Smooth muscle cell (in vitro differentiated cells): ENCODE measurements around the gene AMIGO3. TPM values are rescaled to one million over a fixed set of nuclear protein-coding genes. Genes with fewer than 3 reads are reported as not detected.

Source experiments
- DNase-seq: peaks from one replicate; lab custom pipeline; 2025; ENCODE audit not compliant: unreplicated experiment; lab: John Stamatoyannopoulos, UW
- H2AFZ ChIP-seq: fragments of 200-600 bp; sonication (generic); 2 replicates; pipeline ENCODE4 v1.6.0; 2016; ENCODE audit warnings: antibody characterized with exemption, low read depth, mild to moderate bottlenecking
- H3F3A ChIP-seq: fragments of 200-600 bp; sonication (generic); 2 replicates; pipeline ENCODE4 v1.6.0; 2017; ENCODE audit warnings: antibody characterized with exemption, low read depth
- H3K27ac ChIP-seq: fragments of 200-600 bp; sonication (generic); 2 replicates; pipeline ENCODE4 v1.5.1; 2016; ENCODE audit warnings: low read depth, mild to moderate bottlenecking
- H3K27me3 ChIP-seq: fragments of 200-600 bp; sonication (generic); 2 replicates; pipeline ENCODE4 v1.6.1; 2016; ENCODE audit warnings: low read depth, mild to moderate bottlenecking
- H3K36me3 ChIP-seq: fragments of 200-600 bp; sonication (generic); 2 replicates; pipeline ENCODE4 v1.5.1; 2016; ENCODE audit warnings: low read depth
- H3K4me1 ChIP-seq: fragments of 200-600 bp; sonication (generic); 2 replicates; pipeline ENCODE4 v1.5.1; 2016; ENCODE audit warnings: low read depth
- H3K4me2 ChIP-seq: fragments of 200-600 bp; sonication (generic); 2 replicates; pipeline ENCODE4 v1.6.0; 2016; ENCODE audit warnings: mild to moderate bottlenecking
- H3K4me3 ChIP-seq: fragments of 200-600 bp; sonication (generic); 2 replicates; pipeline ENCODE4 v1.5.1; 2016; ENCODE audit warnings: mild to moderate bottlenecking
- H3K79me2 ChIP-seq: fragments of 200-600 bp; sonication (generic); 2 replicates; pipeline ENCODE4 v1.6.0; 2016; ENCODE audit warnings: low read depth, mild to moderate bottlenecking
- H3K9ac ChIP-seq: fragments of 200-600 bp; sonication (generic); 2 replicates; pipeline ENCODE4 v1.6.0; 2016; ENCODE audit warnings: low read depth
- H3K9me3 ChIP-seq: fragments of 200-600 bp; sonication (generic); replicated peaks from 2 replicates; pipeline ENCODE4 v1.5.1; 2016; ENCODE audit warnings: low read depth
- H4K20me1 ChIP-seq: fragments of 200-600 bp; sonication (generic); 2 replicates; pipeline ENCODE4 v1.6.0; 2016; ENCODE audit warnings: low read depth
- CTCF ChIP-seq: fragments of 200-600 bp; sonication (generic); IDR thresholded peaks from 2 replicates; pipeline ENCODE4 v1.5.1; 2017; ENCODE audit warnings: borderline replicate concordance, mild to moderate bottlenecking, antibody characterized with exemption; ENCODE audit not compliant: insufficient read depth, poor library complexity, severe bottlenecking
- WGBS: methylation state at CpG from one replicate; pipeline ENCODE4 v1.1.7; 2016; ENCODE audit warnings: low lambda C conversion rate; 5-methylcytosine and 5-hydroxymethylcytosine counted together
- polyA plus RNA-seq: library from polyadenylated mRNA; unstranded; fragments of >200 nt; fragmentation: Nextera tagmentation; extraction: Ambion mirVana; gene quantifications from 2 replicates; pipeline ENCODE4 v1.2.1, GENCODE V29; 2016
- total RNA-seq: library from RNA; depleted of rRNA; stranded (reverse); fragments of >200 nt; gene quantifications from 2 replicates; pipeline ENCODE4 v1.2.3, GENCODE V29; 2014

AMIGO3 gene
- total and polyA plus RNA-seq, 2 experiments from 2014 or later = 2.4 to 2.9 TPM

GRCh38 chr3:49706456-49707112, 12.9 kb downstream of the AMIGO3 start:
- Histone ChIP-seq H4K20me1 (no peaks in the 10 kb centered on the region), H3K9ac (no peak overlapping the region), H2AFZ (no peak overlapping the region), H3K9me3 (no peaks in the 10 kb centered on the region), H3K27ac (no peak overlapping the region), H3K4me1 (no peaks in the 10 kb centered on the region), H3K4me2 (no peak overlapping the region), H3K4me3 (no peak overlapping the region), H3F3A (no peaks in the 10 kb centered on the region), H3K27me3 (no peaks in the 10 kb centered on the region), H3K79me2 (no peaks in the 10 kb centered on the region), H3K36me3 (no peaks in the 10 kb centered on the region)
- no peak for DNase-seq
- TF ChIP-seq CTCF = no peak
- WGBS = 94% methylated on average over 8 of the region's 9 CpGs

GRCh38 chr3:49705390-49705960, 14.0 kb downstream of the AMIGO3 start:
- TF ChIP-seq CTCF = no peak
- H3K27me3 ChIP-seq = no peaks in the 10 kb centered on the region
- no peak overlapping the region for H3K4me3 ChIP-seq
- no peak overlapping the region for H3K4me2 ChIP-seq
- no peaks in the 10 kb centered on the region for H4K20me1 ChIP-seq
- H2AFZ ChIP-seq = no peak overlapping the region
- H3F3A ChIP-seq = no peaks in the 10 kb centered on the region
- no peaks in the 10 kb centered on the region for H3K79me2 ChIP-seq
- WGBS = 97% methylated on average over 17 of the region's 17 CpGs
- DNase-seq = no peak
- H3K36me3 ChIP-seq = no peaks in the 10 kb centered on the region
- no peaks in the 10 kb centered on the region for H3K9me3 ChIP-seq
- no peak overlapping the region for H3K9ac ChIP-seq
- no peaks in the 10 kb centered on the region for H3K4me1 ChIP-seq
- H3K27ac ChIP-seq = no peak overlapping the region

GRCh38 chr3:49704629-49705028, 14.9 kb downstream of the AMIGO3 start:
- H3K36me3 ChIP-seq = no peaks in the 10 kb centered on the region
- no peaks in the 10 kb centered on the region for H3K79me2 ChIP-seq
- no peak overlapping the region for H2AFZ ChIP-seq
- no peak for TF ChIP-seq CTCF
- H3K9ac ChIP-seq = no peak overlapping the region
- no peak overlapping the region for H3K4me2 ChIP-seq
- 96% methylated on average over 8 of the region's 8 CpGs for WGBS
- H3K4me1 ChIP-seq = no peaks in the 10 kb centered on the region
- H4K20me1 ChIP-seq = no peaks in the 10 kb centered on the region
- no peaks in the 10 kb centered on the region for H3K9me3 ChIP-seq
- H3F3A ChIP-seq = no peaks in the 10 kb centered on the region
- no peaks in the 10 kb centered on the region for H3K27me3 ChIP-seq
- no peak for DNase-seq
- H3K4me3 ChIP-seq = no peak overlapping the region
- H3K27ac ChIP-seq = no peak overlapping the region

GRCh38 chr3:49703956-49704355, 15.5 kb downstream of the AMIGO3 start:
- DNase-seq = no peak
- Histone ChIP-seq H3K79me2 (no peaks in the 10 kb centered on the region), H2AFZ (no peak overlapping the region), H3K36me3 (no peaks in the 10 kb centered on the region), H3K27me3 (no peaks in the 10 kb centered on the region), H3K27ac (no peak overlapping the region), H3K9ac (no peak overlapping the region), H3K4me1 (no peaks in the 10 kb centered on the region), H3K4me2 (no peak overlapping the region), H3F3A (no peaks in the 10 kb centered on the region), H4K20me1 (no peaks in the 10 kb centered on the region), H3K9me3 (no peaks in the 10 kb centered on the region), H3K4me3 (no peak overlapping the region)
- WGBS = 98% methylated on average over 7 of the region's 7 CpGs
- TF ChIP-seq CTCF = no peak
